MCF 10A (cell line): ENCODE data around the gene TMEM14A. TPM values are rescaled to one million over a fixed set of nuclear protein-coding genes. Genes with fewer than 3 reads are reported as not detected.

Experiments used
- BruUV-seq: library from RNA; stranded (reverse); fragments of 400-500 nt; replicated peaks from 2 replicates; lab custom pipeline; 2021; lab: Mats Ljungman, UMichigan
- CTCF ChIA-PET: fragments of 300-600 bp; sonication (Branson Sonifier 250); formaldehyde crosslinking; extraction: SDS; loops from one replicate; lab custom pipeline; 2021; ENCODE audit warnings: antibody characterized with exemption, inconsistent platforms; lab: Yijun Ruan, JAX
- POLR2A ChIA-PET: fragments of 300-600, 350-650 bp; sonication (Branson Sonifier 250); formaldehyde crosslinking; extraction: SDS; loops from one replicate; lab custom pipeline; 2020; ENCODE audit warnings: antibody characterized with exemption, inconsistent platforms; lab: Yijun Ruan, JAX
- DNase-seq: peaks from one replicate; pipeline ENCODE4 v3.0.0-alpha.2; 2018; ENCODE audit not compliant: unreplicated experiment
- H3K27ac Mint-ChIP-seq: one replicate; pipeline ENCODE4 v1.8.0; 2022; ENCODE audit warnings: mild to moderate bottlenecking, low read depth, mixed read lengths; ENCODE audit not compliant: unreplicated experiment
- H3K27me3 Mint-ChIP-seq: one replicate; pipeline ENCODE4 v1.8.0; 2022; ENCODE audit warnings: mixed read lengths; ENCODE audit not compliant: insufficient read depth, unreplicated experiment
- H3K36me3 Mint-ChIP-seq: one replicate; pipeline ENCODE4 v1.8.0; 2022; ENCODE audit warnings: mild to moderate bottlenecking, moderate library complexity, mixed read lengths; ENCODE audit not compliant: insufficient read depth, unreplicated experiment
- H3K4me1 Mint-ChIP-seq: one replicate; pipeline ENCODE4 v1.8.0; 2022; ENCODE audit warnings: mixed read lengths; ENCODE audit not compliant: insufficient read depth, unreplicated experiment
- H3K4me3 Mint-ChIP-seq: one replicate; pipeline ENCODE4 v1.8.0; 2022; ENCODE audit warnings: mild to moderate bottlenecking, moderate library complexity, mixed read lengths; ENCODE audit not compliant: unreplicated experiment
- H3K9me3 Mint-ChIP-seq: one replicate; pipeline ENCODE4 v1.8.0; 2022; ENCODE audit warnings: mixed read lengths; ENCODE audit not compliant: unreplicated experiment
- intact Hi-C: fragments of 100-400 bp; cut with micrococcal nuclease; formaldehyde crosslinking; loops from 2 replicates; pipeline ENCODE4 v1.14.1; 2022
- total RNA-seq: library from RNA; stranded (reverse); gene quantifications from 2 replicates; pipeline ENCODE4 v1.2.3, GENCODE V29; 2022
- TF ChIP-seq, protein P1 (sequence below): fragments of 200-600 bp; IDR thresholded peaks from one replicate; pipeline ENCODE4 v1.8.0; 2022; ENCODE audit warnings: antibody characterized with exemption, mild to moderate bottlenecking; ENCODE audit not compliant: unreplicated experiment

TMEM14A gene
- total RNA-seq, 1 experiment from 2014 or later: 15.6 TPM

- CTCF ChIA-PET: interaction anchor here (0.6 to 0.8 kb wide), 5 partner anchors 14 to 965 kb away, joined by 3 to 5 read pairs (median 3); no protein-coding TSS in a partner anchor
- peak; percentile 17 for DNase-seq
- Mint-ChIP-seq H3K4me1 (peaks cover 7% of the 10 kb centered on the region), H3K27ac (no peak overlapping the region), H3K36me3 (no peaks in the 10 kb centered on the region), H3K27me3 (no peaks in the 10 kb centered on the region), H3K9me3 (no peaks in the 10 kb centered on the region), H3K4me3 (no peak overlapping the region)
- POLR2A ChIA-PET: interaction anchor here (0.9 to 1.3 kb wide), 2 partner anchors 19 to 46 kb away, joined by 3 read pairs; no protein-coding TSS in a partner anchor
- TF ChIP-seq, protein P1, sequence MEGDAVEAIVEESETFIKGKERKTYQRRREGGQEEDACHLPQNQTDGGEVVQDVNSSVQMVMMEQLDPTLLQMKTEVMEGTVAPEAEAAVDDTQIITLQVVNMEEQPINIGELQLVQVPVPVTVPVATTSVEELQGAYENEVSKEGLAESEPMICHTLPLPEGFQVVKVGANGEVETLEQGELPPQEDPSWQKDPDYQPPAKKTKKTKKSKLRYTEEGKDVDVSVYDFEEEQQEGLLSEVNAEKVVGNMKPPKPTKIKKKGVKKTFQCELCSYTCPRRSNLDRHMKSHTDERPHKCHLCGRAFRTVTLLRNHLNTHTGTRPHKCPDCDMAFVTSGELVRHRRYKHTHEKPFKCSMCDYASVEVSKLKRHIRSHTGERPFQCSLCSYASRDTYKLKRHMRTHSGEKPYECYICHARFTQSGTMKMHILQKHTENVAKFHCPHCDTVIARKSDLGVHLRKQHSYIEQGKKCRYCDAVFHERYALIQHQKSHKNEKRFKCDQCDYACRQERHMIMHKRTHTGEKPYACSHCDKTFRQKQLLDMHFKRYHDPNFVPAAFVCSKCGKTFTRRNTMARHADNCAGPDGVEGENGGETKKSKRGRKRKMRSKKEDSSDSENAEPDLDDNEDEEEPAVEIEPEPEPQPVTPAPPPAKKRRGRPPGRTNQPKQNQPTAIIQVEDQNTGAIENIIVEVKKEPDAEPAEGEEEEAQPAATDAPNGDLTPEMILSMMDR: no peak
- no TSS peak for BruUV-seq
- intact Hi-C loops: no loop called here
Measured at GRCh38 chr6:52718550-52718949, 47.6 kb downstream of the TMEM14A start.

DNA sequence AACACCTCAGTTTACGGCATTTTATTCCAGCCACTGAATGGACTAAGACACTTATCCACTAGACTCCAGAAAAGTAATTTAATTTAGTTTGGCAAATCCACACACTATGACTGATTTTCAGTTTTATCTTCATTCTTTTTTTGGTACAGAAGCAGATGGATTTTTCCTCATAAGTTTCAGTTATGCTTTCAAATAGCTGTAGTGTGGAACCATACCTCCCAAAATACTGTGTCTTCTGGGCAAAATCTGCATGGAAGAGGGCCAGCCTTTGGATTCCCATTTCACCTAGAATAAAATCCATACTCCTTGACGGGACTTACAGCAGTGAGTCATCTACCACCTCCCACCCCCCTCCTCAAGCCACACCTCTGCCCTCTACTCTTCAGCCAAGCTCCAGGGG lies 49.4 kb downstream of the TMEM14A start:
- no TSS peak for BruUV-seq
- Mint-ChIP-seq H3K4me3 (no peak overlapping the region), H3K27ac (no peak overlapping the region), H3K4me1 (peaks cover 21% of the 10 kb centered on the region), H3K9me3 (no peaks in the 10 kb centered on the region), H3K27me3 (no peaks in the 10 kb centered on the region), H3K36me3 (no peaks in the 10 kb centered on the region)
- TF ChIP-seq, protein P1: no peak
- intact Hi-C loops: loop anchor here (10.0 kb wide), 1 partner anchor 164 kb away; no protein-coding TSS in a partner anchor
- ChIA-PET POLR2A (no interaction called here), CTCF (interaction anchor here (0.6 kb wide), 1 partner anchor 340 kb away, joined by 4 read pairs; no protein-coding TSS in a partner anchor)
- DNase-seq: no peak

GRCh38 chr6:52724042-52724405 lies 53.1 kb downstream of the TMEM14A start:
- H3K4me1 Mint-ChIP-seq: peaks cover 28% of the 10 kb centered on the region
- ChIA-PET CTCF (interaction anchor here (0.6 to 3.1 kb wide), 20 partner anchors 9 to 1837 kb away, joined by 3 to 11 read pairs (median 3); no protein-coding TSS in a partner anchor), POLR2A (interaction anchor here (0.7 to 1.2 kb wide), 2 partner anchors 17 to 270 kb away, joined by 3 read pairs; no protein-coding TSS in a partner anchor)
- TF ChIP-seq, protein P1: no peak
- intact Hi-C loops: loop anchor here (10.0 kb wide), 1 partner anchor 161 kb away; no protein-coding TSS in a partner anchor
- H3K9me3 Mint-ChIP-seq: no peaks in the 10 kb centered on the region
- no peaks in the 10 kb centered on the region for H3K27me3 Mint-ChIP-seq
- H3K27ac Mint-ChIP-seq: peak overlapping the region; percentile 50
- no TSS peak for BruUV-seq
- peak; percentile 74 for DNase-seq
- no peaks in the 10 kb centered on the region for H3K36me3 Mint-ChIP-seq
- H3K4me3 Mint-ChIP-seq: peak overlapping the region; percentile 6

DNA sequence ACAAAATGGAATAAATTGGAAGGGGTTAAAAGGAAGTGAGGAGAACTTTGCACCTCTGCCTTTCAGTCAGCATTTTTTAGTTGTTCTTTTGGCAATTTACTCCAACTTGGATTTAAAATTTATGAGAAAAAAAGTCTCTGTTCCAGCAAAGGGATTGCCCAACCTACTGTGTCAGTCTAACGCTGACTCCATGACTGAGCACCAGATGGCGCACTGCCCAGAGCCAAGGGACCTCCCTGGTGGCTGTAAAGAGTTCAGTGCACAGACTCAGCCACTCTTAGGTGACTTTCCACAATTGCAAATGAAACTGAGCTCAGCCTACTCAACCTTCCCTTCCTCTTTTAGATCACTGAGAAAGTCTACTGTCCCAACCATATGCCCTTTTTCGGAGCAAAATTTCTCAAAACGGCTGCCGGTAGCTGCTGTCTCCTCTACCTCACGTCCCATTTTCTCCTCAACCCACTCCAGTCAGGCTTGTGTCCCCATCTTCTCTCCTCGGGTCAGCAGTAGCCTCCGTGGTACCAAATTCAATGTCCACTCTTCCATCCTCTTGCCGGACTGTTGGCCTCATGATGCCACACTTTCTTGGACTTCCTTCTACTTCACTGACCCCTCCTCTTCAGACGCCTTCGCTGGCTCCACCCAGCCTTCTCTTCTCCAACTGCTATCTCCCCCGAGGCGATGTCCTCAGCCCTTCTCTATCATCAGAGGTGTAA lies 53.7 kb downstream of the TMEM14A start:
- intact Hi-C loops: loop anchor here (10.0 kb wide), 1 partner anchor 160 kb away; no protein-coding TSS in a partner anchor
- Mint-ChIP-seq H3K4me3 (peak overlapping the region; percentile 6), H3K27ac (peak overlapping the region; percentile 50), H3K9me3 (no peaks in the 10 kb centered on the region), H3K4me1 (peaks cover 28% of the 10 kb centered on the region), H3K36me3 (no peaks in the 10 kb centered on the region), H3K27me3 (no peaks in the 10 kb centered on the region)
- ChIA-PET CTCF (interaction anchor here (0.6 to 3.1 kb wide), 28 partner anchors 9 to 1837 kb away, joined by 3 to 11 read pairs (median 3); no protein-coding TSS in a partner anchor), POLR2A (interaction anchor here (0.7 to 1.2 kb wide), 3 partner anchors 18 to 270 kb away, joined by 3 read pairs; no protein-coding TSS in a partner anchor)
- DNase-seq: peak; percentile 88
- TF ChIP-seq, protein P1: peak; percentile 47
- no TSS peak for BruUV-seq
